Measurements from ENCODE around the gene ZNF133. TPM values are rescaled to one million over a fixed set of nuclear protein-coding genes. Genes with fewer than 3 reads are reported as not detected.

ZNF133 gene
- total RNA-seq, 6 experiments from 2014 or later, result 2.5 to 6.1 (median 4.8) TPM

DNA sequence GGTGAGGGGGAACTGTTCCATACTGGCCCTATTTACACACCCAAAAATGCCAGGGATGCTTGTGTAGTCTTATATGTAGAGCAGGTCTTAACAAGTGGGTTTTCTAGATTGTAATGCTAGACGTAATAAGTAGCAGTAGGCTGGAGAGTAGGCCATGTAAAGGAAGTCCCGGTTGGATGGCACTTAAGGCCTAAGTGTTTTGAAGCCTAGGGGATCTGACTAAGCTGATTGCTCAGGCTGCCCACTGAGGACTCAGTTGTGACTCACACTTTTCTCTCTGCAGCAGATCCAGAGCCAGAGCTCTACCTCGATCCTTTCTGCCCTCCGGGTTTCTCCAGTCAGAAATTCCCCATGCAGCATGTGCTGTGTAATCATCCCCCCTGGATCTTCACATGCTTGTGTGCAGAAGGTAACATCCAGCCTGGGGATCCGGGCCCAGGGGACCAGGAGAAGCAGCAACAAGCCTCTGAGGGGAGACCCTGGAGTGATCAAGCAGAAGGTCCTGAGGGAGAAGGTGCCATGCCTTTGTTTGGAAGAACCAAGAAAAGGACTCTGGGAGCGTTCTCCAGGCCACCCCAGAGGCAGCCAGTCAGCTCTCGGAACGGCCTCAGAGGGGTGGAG is 26.6 kb downstream of the ZNF133 start:
- ATAC-seq, result no peak
- 96% methylated on average over 4 of the region's 8 CpGs for WGBS (ENCODE audit: insufficient coverage, low coverage, low lambda C conversion rate, missing lambda C conversion rate)

DNA sequence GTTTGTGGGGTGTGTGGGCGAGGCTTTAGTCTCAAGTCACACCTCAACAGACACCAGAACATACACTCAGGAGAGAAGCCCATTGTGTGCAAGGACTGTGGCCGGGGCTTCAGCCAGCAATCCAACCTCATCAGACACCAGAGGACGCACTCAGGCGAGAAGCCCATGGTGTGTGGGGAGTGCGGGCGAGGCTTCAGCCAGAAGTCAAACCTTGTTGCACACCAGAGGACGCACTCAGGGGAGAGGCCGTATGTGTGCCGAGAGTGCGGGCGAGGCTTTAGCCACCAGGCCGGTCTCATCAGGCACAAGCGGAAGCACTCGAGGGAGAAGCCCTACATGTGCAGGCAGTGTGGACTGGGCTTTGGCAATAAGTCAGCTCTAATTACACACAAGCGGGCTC is 27.8 kb downstream of the ZNF133 start:
- TF ChIP-seq, protein P1, sequence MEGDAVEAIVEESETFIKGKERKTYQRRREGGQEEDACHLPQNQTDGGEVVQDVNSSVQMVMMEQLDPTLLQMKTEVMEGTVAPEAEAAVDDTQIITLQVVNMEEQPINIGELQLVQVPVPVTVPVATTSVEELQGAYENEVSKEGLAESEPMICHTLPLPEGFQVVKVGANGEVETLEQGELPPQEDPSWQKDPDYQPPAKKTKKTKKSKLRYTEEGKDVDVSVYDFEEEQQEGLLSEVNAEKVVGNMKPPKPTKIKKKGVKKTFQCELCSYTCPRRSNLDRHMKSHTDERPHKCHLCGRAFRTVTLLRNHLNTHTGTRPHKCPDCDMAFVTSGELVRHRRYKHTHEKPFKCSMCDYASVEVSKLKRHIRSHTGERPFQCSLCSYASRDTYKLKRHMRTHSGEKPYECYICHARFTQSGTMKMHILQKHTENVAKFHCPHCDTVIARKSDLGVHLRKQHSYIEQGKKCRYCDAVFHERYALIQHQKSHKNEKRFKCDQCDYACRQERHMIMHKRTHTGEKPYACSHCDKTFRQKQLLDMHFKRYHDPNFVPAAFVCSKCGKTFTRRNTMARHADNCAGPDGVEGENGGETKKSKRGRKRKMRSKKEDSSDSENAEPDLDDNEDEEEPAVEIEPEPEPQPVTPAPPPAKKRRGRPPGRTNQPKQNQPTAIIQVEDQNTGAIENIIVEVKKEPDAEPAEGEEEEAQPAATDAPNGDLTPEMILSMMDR (IDR thresholded peaks at IDR 0.05), result no peak
- TF ChIP-seq POLR2A (IDR thresholded peaks at IDR 0.05), result no peak
- DNase-seq (no peak), ATAC-seq (peak in 1 of 4 donors; percentile 19)
- no peak overlapping the region for H3K27ac ChIP-seq
- H3K9me3 ChIP-seq, result no peaks in the 10 kb centered on the region
- no peaks in the 10 kb centered on the region for H3K27me3 ChIP-seq
- intact Hi-C loops (cut with DNase I), result no loop called here
- no peak overlapping the region for H3K4me3 ChIP-seq
- H3K4me1 ChIP-seq, result no peaks in the 10 kb centered on the region
- WGBS (ENCODE audit: insufficient coverage, low coverage, low lambda C conversion rate, missing lambda C conversion rate), result no CpG with 5 or more reads among the region's 15 CpGs
- peaks cover 0 to 19% (median 11%) of the 10 kb centered on the region in 4 donors for H3K36me3 ChIP-seq

More for the DNA sequence above, 26.6 kb downstream of the ZNF133 start:
- intact Hi-C loops (cut with DNase I), result no loop called here
- TF ChIP-seq, protein P1 (IDR thresholded peaks at IDR 0.05), result no peak
- TF ChIP-seq POLR2A (IDR thresholded peaks at IDR 0.05), result no peak
- no peak overlapping the region for H3K4me3 ChIP-seq
- H3K4me1 ChIP-seq, result no peaks in the 10 kb centered on the region
- no peak for DNase-seq
- H3K36me3 ChIP-seq, result peaks cover 0 to 19% (median 11%) of the 10 kb centered on the region in 4 donors
- no peak overlapping the region for H3K27ac ChIP-seq
- H3K9me3 ChIP-seq, result no peaks in the 10 kb centered on the region
- no peaks in the 10 kb centered on the region for H3K27me3 ChIP-seq

DNA sequence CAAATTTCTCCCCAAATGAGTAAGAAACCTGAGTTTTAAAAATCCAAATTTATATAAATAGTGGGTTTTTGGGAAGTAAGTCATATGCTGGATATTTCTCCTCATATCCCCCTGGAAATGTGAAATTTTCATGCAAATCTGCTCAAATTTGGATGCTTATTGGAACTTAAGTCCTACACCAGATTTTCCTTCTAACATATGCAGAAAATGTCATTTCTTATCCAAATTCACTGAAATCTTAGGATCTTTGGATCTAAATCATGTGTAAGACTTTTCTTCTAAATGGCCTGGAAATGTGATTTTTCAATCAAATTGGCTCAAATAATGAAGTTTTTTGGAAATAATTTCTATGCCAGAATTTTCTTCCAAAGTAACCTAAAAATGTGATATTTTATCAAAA is 33.0 kb downstream of the ZNF133 start:
- no peak overlapping the region for H3K4me3 ChIP-seq
- no peak overlapping the region for H3K27ac ChIP-seq
- intact Hi-C loops (cut with DNase I), result no loop called here
- no peaks in the 10 kb centered on the region for H3K27me3 ChIP-seq
- H3K4me1 ChIP-seq, result no peaks in the 10 kb centered on the region
- ATAC-seq (no peak), DNase-seq (no peak)
- H3K9me3 ChIP-seq, result no peaks in the 10 kb centered on the region
- no peak for TF ChIP-seq POLR2A (IDR thresholded peaks at IDR 0.05)
- peaks cover 0 to 7% (median 2%) of the 10 kb centered on the region in 4 donors for H3K36me3 ChIP-seq

DNA sequence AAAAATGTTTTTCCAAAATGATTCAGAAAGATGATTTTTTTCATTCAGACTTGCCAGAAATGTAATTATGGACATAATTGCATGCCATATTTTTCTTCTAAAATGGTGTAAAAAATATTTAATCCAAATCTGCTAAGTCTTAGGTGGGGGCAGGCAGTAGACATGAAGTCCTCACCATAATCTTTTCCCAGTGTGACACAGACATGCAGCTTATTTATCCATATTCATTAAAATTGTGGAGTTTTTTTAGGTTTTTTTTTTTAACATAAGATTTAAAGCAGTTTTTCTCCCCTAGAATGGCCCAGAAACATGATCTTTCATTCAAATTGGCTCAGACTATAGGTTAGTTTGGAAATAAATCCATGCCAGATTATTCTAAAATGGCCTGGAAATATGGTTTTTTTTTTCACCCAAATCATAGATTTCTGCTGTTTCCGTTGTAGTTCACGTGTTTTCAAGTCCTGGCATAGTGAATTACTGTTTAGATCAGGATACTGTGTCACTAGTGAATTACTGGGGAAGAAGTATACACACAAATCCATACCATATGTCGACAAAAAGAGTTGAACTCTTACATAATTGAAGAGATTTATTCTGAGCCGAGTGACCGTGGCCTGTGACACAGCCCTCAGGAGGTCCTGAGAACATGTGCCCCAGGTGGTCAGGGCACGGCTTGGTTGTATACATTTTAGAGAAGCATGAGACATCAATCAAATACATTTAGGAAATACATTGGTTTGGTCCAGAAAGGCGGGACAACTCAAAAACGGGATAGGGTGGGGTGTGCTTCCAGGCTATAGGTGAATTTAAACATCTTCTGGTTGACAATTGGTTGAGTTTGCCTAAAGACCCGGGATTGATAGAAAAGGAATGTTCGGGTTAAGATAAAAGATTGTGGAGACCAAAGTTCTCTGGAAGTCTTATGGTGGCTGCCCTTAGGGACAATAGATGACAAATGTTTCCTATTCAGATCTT is 33.9 kb downstream of the ZNF133 start:
- ATAC-seq (no peak), DNase-seq (no peak)
- Histone ChIP-seq H3K36me3 (no peaks in the 10 kb centered on the region), H3K4me3 (no peak overlapping the region), H3K9me3 (no peaks in the 10 kb centered on the region), H3K27ac (no peak overlapping the region), H3K4me1 (no peaks in the 10 kb centered on the region), H3K27me3 (no peaks in the 10 kb centered on the region)
- 89% methylated on average over 10 of the region's 10 CpGs for WGBS (ENCODE audit: insufficient coverage, low coverage, low lambda C conversion rate, missing lambda C conversion rate)
- intact Hi-C loops (cut with DNase I), result no loop called here
- TF ChIP-seq, protein P1 (IDR thresholded peaks at IDR 0.05), result no peak
- no peak for TF ChIP-seq POLR2A (IDR thresholded peaks at IDR 0.05)

DNA sequence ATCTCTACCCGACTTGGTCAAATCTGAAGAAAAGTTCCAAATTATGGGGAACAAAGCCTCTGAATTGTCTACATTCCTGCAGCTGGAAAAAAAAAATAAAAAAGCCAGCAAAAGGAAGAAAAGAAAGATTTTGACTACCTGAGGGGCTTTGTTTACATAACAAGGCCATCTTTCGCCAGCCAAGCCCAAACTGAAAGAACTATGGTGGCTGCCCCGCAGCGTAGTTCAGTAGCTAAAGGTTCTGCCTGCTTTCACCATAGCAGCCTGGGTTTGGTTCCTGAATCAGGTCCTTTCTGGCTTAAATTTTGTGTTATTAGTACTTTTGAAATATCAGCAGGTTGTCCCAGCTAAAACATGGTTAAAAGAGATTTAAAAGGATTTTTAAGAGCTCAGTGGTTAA is 35.4 kb downstream of the ZNF133 start:
- 96% methylated on average over 4 of the region's 4 CpGs for WGBS (ENCODE audit: insufficient coverage, low coverage, low lambda C conversion rate, missing lambda C conversion rate)
- no peaks in the 10 kb centered on the region for H3K36me3 ChIP-seq
- ATAC-seq (no peak), DNase-seq (no peak)
- no peak overlapping the region for H3K4me3 ChIP-seq
- TF ChIP-seq, protein P1 (IDR thresholded peaks at IDR 0.05), result no peak
- no peak for TF ChIP-seq POLR2A (IDR thresholded peaks at IDR 0.05)
- H3K27me3 ChIP-seq, result no peaks in the 10 kb centered on the region
- H3K27ac ChIP-seq, result no peak overlapping the region
- no peaks in the 10 kb centered on the region for H3K9me3 ChIP-seq
- no peaks in the 10 kb centered on the region for H3K4me1 ChIP-seq
- intact Hi-C loops (cut with DNase I), result no loop called here
